Mucosa of gallbladder (tissue), 1 donor: ENCODE data around the gene TSC2. TPM values are rescaled to one million over a fixed set of nuclear protein-coding genes. Genes with fewer than 3 reads are reported as not detected.
A peak's percentile ranks its signal among the peaks of the same experiment; 100 is the strongest.

Source experiments
- DNase-seq: peaks from one replicate; pipeline ENCODE4 v3.0.0-alpha.2; 2020; ENCODE audit warnings: low spot score
- total RNA-seq: library from RNA; stranded (reverse); gene quantifications from one replicate; pipeline ENCODE4 v1.2.1, GENCODE V29; 2021
- donor health status: DM: no; HTN: no; CAD: no.

TSC2 gene
- total RNA-seq, 1 donor from 2014 or later: 185 TPM

DNA sequence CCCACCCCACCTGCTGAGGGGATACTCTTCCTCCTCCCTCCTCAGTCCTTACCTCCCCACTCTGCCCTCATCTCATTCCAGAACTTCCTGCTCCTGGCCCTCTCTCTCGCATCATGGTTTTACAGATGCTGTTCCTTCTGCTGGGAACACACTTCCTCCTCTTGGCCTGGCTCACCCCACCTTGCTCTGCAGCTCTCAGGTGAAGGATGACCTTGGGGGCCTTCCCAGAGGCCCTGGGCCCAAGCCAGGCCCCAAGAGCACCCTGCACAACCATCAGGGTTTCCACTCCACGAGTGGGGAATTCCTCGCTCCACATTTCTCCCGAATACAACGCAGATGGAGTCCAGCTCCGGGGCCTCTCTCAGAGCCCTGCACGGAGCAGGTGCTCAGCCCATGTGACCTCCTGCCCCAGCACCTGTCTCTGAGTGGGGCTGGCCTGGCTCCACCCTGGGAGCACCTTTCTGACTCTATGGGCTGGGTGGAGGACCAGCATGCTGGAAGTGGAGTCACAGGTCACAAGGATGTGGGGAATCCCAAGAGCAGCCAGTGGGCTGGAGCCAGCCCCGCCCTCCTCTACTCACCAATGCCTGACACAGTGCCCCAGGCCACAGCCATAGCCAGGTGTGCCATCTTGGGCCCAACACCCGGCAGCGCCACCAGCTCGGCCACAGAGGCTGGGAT is 4.7 kb upstream of the TSC2 start:
- no peak for DNase-seq

GRCh38 chr16:2043667-2044451 is 3.9 kb upstream of the TSC2 start:
- DNase-seq: no peak

GRCh38 chr16:2044541-2044940 is 3.2 kb upstream of the TSC2 start:
- no peak for DNase-seq

- no peak for DNase-seq
These were observed 1.6 kb upstream of the TSC2 start for GRCh38 chr16:2045965-2046892.

GRCh38 chr16:2046893-2047329 is 874 bp upstream of the TSC2 start:
- no peak for DNase-seq

- no peak for DNase-seq
These were observed 345 bp downstream of the TSC2 start for GRCh38 chr16:2048116-2048543.

DNA sequence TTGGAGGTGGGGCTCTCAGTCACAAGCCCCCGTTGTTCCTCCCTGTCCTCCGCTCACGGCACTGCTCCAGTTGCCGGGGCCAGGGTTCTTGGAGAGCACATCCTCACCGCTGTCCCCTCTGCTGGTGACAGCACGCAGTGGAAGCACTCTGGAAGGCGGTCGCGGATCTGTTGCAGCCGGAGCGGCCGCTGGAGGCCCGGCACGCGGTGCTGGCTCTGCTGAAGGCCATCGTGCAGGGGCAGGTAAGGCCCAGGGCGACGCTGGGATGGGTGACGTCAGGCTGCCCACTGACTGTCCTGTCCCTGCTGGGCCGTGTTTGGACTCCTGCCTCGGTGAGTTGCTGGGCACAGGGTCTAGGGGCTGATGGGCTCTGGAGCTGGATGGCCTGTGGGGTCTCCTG is 5.4 kb downstream of the TSC2 start:
- DNase-seq: no peak

- no peak for DNase-seq
These were observed 6.1 kb downstream of the TSC2 start for GRCh38 chr16:2053897-2054296.

- peak; percentile 86 for DNase-seq
These were observed 6.9 kb downstream of the TSC2 start for GRCh38 chr16:2054543-2055245.

GRCh38 chr16:2056077-2056476 is 8.3 kb downstream of the TSC2 start:
- no peak for DNase-seq

DNA sequence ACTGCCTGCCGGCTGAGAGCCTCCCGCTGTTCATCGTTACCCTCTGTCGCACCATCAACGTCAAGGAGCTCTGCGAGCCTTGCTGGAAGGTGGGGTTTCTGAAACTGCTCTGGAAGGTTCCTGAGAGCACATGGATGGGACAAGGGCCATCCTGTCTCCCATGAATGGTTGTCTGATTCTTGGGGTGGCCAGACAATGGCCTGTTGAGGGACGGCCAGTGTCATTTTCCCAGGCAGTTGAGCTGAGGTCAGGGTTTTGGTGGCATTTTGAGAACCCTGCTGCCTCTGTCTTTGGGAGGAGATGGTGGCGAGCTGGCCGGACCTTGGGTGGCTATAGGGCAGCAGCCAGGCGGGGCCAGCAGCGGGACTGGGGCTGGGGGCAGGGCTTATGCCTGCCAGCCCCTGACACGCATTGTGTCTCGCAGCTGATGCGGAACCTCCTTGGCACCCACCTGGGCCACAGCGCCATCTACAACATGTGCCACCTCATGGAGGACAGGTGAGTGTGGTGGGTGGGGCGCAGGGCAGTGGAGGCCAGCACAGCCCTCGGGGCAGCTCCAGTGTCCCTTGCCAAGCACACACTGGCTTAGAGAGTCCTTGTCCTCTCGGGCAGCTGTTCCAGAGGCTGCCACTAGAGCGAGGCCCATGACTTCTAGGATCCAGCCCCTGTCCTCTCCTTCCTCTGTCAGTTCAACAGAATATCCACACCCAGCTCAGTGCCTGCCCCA is 9.1 kb downstream of the TSC2 start:
- no peak for DNase-seq

GRCh38 chr16:2057438-2057837 is 9.7 kb downstream of the TSC2 start:
- no peak for DNase-seq

GRCh38 chr16:2058420-2058819 is 10.6 kb downstream of the TSC2 start:
- no peak for DNase-seq

GRCh38 chr16:2058872-2059271 is 11.1 kb downstream of the TSC2 start:
- no peak for DNase-seq

GRCh38 chr16:2060346-2060745 is 12.6 kb downstream of the TSC2 start:
- no peak for DNase-seq

DNA sequence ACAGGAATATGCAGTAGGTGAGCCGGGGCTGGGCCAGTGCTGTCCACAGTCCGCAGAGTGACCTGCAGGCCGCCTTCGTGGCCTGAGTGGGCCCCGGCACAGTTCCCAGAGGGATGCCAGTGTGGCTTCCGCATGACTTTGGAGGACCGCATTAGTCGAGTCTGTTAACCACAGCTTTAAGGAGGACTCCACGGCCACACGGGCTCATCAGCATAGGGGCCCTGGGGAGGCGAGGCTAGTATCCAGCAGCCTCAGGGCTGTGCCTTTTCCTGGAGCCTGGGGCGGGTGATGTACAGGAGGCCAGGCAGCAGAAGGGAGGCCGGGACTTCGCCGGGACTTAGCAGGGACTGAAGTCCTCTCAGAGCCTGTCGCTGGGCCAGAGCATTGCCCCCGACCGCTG is 13.2 kb downstream of the TSC2 start:
- no peak for DNase-seq

DNA sequence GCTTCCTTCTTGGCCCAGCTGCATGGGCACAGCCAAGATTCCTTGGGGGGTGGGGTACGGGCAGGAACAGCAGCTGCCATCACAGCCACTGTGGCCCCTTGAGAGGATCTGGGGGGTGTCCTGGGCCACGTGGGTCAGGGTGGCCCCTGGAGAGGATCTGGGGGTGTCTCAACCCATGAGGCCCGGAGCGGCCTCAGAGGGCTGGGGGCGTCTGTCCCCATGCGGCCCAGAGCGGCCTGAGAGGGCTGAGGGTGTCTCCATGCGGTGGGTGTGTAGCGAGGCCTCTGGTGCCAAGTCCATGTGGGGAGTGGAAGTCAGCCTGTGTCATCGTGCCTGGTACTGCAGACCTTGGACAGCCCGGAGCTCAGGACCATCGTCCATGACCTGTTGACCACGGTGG is 13.7 kb downstream of the TSC2 start:
- DNase-seq: no peak

DNA sequence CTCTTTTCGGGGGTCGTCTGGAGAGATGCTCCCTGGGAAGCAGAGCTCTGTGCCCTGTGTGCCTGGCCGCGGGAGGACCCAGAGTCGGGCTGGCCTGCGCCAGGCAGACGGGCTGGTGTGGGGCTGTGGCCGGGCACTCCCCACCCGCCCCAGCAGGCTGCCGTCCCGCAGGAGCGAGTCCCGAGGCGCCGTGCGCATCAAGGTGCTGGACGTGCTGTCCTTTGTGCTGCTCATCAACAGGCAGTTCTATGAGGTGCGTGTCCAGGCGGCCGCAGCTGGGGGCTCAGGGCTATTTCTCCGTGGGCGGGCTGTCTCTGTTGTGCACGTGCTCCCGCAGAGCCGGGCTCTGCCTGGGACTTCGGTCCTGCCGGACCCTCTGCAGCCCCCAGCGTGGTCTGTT is 15.0 kb downstream of the TSC2 start:
- no peak for DNase-seq

GRCh38 chr16:2063861-2064260 is 16.1 kb downstream of the TSC2 start:
- DNase-seq: no peak

- DNase-seq: no peak
These were observed 16.7 kb downstream of the TSC2 start for GRCh38 chr16:2064368-2064945.

DNA sequence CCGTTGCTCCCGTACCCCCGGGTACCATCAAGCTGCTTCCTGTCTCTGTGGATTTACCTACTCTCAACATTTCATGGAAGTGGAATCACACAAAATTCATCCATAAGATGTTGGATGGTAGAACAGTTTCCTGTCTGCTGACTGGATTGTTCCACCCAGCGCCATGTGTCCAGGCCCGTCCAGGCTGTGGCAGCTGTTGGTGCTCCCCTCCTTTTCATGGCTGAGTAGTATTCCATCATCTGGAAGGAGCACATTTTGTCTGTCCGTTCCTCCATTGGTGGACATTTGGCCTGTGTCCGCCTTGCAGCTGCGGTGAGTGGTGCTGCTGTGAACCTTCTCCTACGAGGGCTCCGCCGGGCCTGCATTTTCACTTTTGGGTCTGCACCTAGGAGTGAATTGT is 18.4 kb downstream of the TSC2 start:
- no peak for DNase-seq
